Transverse colon (tissue), 4 donors: Measurements from ENCODE around the gene KRTAP6-3.

Experiments
- CTCF ChIP-seq, 5 experiments: fragments of 200-600 bp in 3 of 5; fragments of 450-650 bp in 2 of 5; sonication (generic) in 3 of 5; IDR thresholded peaks; 1 replicate in 2 of 5; 2 replicates in 3 of 5; pipeline ENCODE4 v1.5.1; 2016 to 2017; ENCODE audit warnings: antibody characterized with exemption in 5 of 5, inconsistent platforms in 3 of 5, mild to moderate bottlenecking in 2 of 5, moderate library complexity in 1 of 5
- POLR2A ChIP-seq: fragments of 450-650 bp; IDR thresholded peaks from one replicate; pipeline ENCODE4 v1.6.1; 2016; ENCODE audit warnings: antibody characterized with exemption, mild to moderate bottlenecking, moderate library complexity
- POLR2AphosphoS5 ChIP-seq, 3 donors: sonication (generic); formaldehyde crosslinking; IDR thresholded peaks; one replicate each; pipeline ENCODE4 v1.6.1; 2016; ENCODE audit warnings: antibody characterized with exemption in 3 of 3

GRCh38 chr21:30567617-30568016, 24.6 kb upstream of the KRTAP6-3 start:
- TF ChIP-seq CTCF (IDR thresholded peaks at IDR 0.05) (no peak), POLR2AphosphoS5 (IDR thresholded peaks at IDR 0.05) (no peak), POLR2A (no peak)
